IgD-negative memory B cell (primary cell): ENCODE results near the gene ATOSA. TPM values are rescaled to one million over a fixed set of nuclear protein-coding genes. Genes with fewer than 3 reads are reported as not detected.

ENCODE experiments used
- H3K27ac Mint-ChIP-seq, 3 donors: one replicate each; pipeline ENCODE4 v1.8.0; 2020 to 2022; ENCODE audit warnings: mild to moderate bottlenecking in 3 of 3, mixed read lengths in 3 of 3, moderate library complexity in 1 of 3
- H3K27me3 Mint-ChIP-seq: one replicate; pipeline ENCODE4 v1.8.0; 2021; ENCODE audit warnings: mixed read lengths
- H3K36me3 Mint-ChIP-seq: one replicate; pipeline ENCODE4 v1.8.0; 2020; ENCODE audit warnings: mild to moderate bottlenecking, mixed read lengths
- H3K4me1 Mint-ChIP-seq, 3 donors: one replicate each; pipeline ENCODE4 v1.8.0; 2020 to 2022; ENCODE audit warnings: mixed read lengths in 3 of 3, mild to moderate bottlenecking in 1 of 3
- H3K4me3 Mint-ChIP-seq, 4 donors: one replicate each; pipeline ENCODE4 v1.8.0; 2020 to 2022; ENCODE audit warnings: mild to moderate bottlenecking in 4 of 4, mixed read lengths in 4 of 4, moderate library complexity in 3 of 4
- H3K9me3 Mint-ChIP-seq, 3 donors: one replicate each; pipeline ENCODE4 v1.8.0; 2020 to 2021; ENCODE audit warnings: mixed read lengths in 3 of 3, mild to moderate bottlenecking in 1 of 3
- polyA plus RNA-seq: library from polyadenylated mRNA; unstranded; fragments of 300-500 nt; fragmentation: Illumina TruSeq; gene quantifications from one replicate; pipeline ENCODE4 v1.2.3, GENCODE V29; 2021

ATOSA gene, protein sequence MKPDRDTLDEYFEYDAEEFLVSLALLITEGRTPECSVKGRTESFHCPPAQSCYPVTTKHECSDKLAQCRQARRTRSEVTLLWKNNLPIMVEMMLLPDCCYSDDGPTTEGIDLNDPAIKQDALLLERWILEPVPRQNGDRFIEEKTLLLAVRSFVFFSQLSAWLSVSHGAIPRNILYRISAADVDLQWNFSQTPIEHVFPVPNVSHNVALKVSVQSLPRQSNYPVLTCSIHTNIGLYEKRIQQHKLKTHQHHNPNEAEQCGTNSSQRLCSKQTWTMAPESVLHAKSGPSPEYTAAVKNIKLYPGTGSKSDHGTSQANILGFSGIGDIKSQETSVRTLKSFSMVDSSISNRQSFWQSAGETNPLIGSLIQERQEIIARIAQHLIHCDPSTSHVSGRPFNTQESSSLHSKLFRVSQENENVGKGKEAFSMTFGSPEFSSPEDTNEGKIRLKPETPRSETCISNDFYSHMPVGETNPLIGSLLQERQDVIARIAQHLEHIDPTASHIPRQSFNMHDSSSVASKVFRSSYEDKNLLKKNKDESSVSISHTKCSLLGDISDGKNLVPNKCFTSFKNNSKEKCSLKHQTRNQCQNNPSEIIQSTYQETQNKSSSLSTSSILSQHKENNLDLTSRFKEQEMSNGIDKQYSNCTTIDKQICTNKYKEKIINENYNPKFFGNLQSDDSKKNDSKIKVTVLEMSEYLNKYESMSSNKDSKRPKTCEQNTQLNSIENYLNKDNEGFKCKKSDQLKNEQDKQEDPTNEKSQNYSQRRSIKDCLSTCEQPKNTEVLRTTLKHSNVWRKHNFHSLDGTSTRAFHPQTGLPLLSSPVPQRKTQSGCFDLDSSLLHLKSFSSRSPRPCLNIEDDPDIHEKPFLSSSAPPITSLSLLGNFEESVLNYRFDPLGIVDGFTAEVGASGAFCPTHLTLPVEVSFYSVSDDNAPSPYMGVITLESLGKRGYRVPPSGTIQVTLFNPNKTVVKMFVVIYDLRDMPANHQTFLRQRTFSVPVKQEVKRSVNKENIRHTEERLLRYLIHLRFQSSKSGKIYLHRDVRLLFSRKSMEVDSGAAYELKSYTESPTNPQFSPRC
- 29.0 TPM for polyA plus RNA-seq

DNA sequence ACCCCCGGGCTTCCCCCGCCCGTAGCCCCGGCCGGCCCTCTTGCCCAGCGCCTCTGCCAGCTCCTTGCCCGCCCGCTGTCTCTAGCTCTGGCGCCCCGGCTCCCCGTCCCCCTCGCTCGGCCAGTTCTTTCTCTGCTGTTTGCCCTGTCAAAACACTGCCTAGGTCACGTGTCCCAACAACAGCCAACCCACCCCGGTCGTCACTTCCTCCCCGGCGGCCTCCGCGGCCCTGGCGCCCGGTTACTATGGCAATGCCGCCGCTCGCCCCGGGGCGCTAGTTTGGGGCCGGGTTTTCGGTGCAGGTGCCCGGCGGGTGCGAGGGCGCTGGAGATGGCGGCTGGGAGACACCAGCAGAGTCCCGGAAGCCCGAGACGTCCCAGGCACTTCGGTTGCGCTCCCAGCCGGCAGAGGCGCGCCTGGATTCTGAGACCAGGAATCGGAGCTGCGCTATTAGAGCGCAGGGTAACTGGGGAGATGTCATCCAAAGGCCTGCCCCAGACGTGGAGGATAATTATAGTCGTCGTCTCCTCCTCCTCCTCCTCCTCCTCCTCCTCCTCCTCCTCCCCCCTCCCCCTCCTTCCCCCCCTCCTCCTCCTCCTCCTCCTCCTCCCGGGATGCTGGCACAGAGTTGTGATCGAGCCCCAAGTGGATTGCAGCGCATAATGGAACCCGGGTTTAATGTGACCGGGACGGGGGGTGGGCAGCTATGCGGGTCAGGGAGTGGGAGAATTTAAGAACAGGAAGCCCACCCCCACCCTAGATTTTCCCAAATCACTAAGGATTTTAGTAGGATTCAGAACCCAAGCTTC lies at the start of gene ATOSA:
Gene ATOSA, minus strand, starts transcription at position 157 of the 809 bp plus-strand sequence. CDS start 1,367 bp downstream, outside the sequence.
- Mint-ChIP-seq H3K36me3 (peaks cover 2% of the 10 kb centered on the region), H3K27ac (peak within 1 kb of the TSS; percentile 97 to 100 (median 99)), H3K9me3 (peaks cover 0 to 2% (median 0%) of the 10 kb centered on the region in 3 donors), H3K4me3 (peak within 1 kb of the TSS; percentile 95 to 100 (median 100)), H3K4me1 (peaks cover 51 to 58% (median 55%) of the 10 kb centered on the region in 3 donors), H3K27me3 (no peaks in the 10 kb centered on the region)

DNA sequence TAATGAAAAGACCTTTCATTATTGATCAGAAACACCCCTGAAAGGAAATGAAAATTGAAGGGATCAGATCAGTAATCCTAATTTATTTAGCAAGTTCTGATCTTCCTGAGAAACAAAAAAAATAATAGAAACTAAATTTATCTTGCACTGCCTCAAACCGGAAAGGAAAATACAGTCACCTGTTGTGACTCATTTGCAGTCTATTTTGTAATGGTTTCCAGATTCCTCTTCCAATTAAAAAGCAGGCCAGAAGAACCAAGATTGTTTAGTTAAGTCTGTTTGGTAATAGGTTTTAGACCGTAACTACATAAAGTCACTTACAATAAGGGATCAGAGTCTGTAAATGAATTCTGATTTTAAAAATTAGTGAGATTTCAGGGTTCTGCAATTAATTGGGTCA lies 49.7 kb upstream of the ATOSA start:
- Mint-ChIP-seq H3K4me1 (peaks cover 13 to 27% (median 14%) of the 10 kb centered on the region in 3 donors), H3K9me3 (no peaks in the 10 kb centered on the region), H3K4me3 (no peak overlapping the region), H3K27ac (no peak overlapping the region), H3K27me3 (no peaks in the 10 kb centered on the region), H3K36me3 (no peaks in the 10 kb centered on the region)

DNA sequence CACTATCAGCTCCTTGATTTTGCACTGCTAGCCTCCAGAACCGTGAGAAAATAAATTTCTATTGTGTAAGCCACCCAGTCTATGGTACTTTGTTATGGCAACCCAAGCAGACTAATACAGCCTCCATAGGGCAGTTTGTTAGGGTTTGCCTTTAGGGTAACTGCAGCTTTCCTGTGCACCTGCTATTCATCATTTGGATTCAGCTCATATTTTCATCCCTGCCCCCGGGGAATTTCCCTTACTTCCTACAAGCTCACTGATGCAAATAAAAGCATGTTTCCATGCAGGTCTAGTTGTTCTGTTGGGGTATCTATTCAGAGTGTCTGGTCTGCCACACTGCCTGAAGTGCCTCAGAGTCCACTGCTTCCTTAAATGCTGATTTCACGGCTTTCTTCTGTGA lies 48.6 kb upstream of the ATOSA start:
- Mint-ChIP-seq H3K9me3 (no peaks in the 10 kb centered on the region), H3K27ac (no peak overlapping the region)

DNA sequence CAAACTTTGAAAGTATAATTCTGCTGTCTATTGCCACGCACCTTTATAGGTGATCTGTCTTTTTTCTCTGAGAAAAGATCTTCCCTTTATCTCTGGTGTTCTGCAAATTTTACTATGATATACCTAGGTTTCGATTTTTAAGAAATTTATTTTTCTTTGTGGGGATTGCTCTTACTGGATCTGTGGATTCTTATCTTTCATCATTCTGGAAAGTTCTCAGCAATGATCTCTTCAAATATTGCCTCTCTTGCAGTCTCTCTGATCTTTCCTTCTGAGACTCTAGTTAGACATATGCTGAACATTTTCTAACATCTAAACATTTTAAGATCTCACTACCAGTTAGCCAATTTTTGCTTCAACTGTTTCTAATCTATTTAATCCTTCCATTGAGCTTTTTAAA lies 47.0 kb upstream of the ATOSA start:
- H3K27me3 Mint-ChIP-seq = no peaks in the 10 kb centered on the region
- H3K4me1 Mint-ChIP-seq = peaks cover 9 to 20% (median 13%) of the 10 kb centered on the region in 3 donors
- H3K27ac Mint-ChIP-seq = no peak overlapping the region
- no peaks in the 10 kb centered on the region for H3K36me3 Mint-ChIP-seq
- no peak overlapping the region for H3K4me3 Mint-ChIP-seq
- no peaks in the 10 kb centered on the region for H3K9me3 Mint-ChIP-seq

More for the DNA sequence above, 48.6 kb upstream of the ATOSA start:
- Mint-ChIP-seq H3K36me3 (no peaks in the 10 kb centered on the region), H3K4me1 (peaks cover 9 to 23% (median 13%) of the 10 kb centered on the region in 3 donors), H3K4me3 (no peak overlapping the region), H3K27me3 (no peaks in the 10 kb centered on the region)

DNA sequence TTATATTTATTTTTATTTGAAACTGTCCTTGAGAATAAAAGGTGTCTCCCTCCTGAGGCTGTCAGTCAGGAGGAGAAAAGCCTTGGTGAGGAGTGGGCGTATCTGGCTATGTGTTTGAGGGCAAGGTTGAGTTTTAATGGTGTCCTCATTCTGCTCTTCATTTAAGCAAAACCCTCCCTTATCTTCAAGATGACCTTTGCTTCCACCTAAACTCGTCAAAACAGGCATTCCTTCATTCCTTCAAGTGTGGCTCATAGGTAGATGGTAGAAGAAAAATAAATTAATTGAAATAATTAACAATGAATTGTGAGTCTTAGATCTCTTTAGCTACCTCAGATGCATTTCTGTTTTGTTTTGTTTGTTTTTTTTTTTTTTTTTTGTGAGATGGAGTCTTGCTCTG lies 39.4 kb upstream of the ATOSA start:
- Mint-ChIP-seq H3K27me3 (no peaks in the 10 kb centered on the region), H3K36me3 (no peaks in the 10 kb centered on the region), H3K4me1 (peaks cover 0 to 9% (median 0%) of the 10 kb centered on the region in 3 donors), H3K4me3 (no peak overlapping the region), H3K9me3 (no peaks in the 10 kb centered on the region), H3K27ac (no peak overlapping the region)

DNA sequence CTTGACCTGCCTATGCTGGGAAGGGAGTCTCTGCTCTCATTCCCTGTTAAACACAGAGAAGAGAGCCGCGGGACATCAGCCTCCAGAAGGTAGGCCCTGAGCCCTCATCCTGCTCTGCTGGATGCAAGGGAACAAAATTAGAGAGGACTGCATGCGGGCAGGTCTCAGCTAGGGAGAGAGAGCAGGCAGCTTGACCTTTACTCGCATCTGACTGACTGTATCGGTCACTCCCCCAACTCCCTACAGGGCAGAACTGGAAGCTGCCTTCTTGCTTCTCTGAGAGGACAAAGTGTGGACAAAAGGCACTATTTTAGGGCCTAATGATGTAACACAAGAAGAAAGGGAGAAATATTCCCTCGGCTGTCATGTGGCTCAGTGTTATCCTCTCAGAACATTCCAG lies 38.7 kb upstream of the ATOSA start:
- no peaks in the 10 kb centered on the region for H3K27me3 Mint-ChIP-seq
- peaks cover 0 to 9% (median 0%) of the 10 kb centered on the region in 3 donors for H3K4me1 Mint-ChIP-seq
- no peaks in the 10 kb centered on the region for H3K36me3 Mint-ChIP-seq
- H3K9me3 Mint-ChIP-seq = no peaks in the 10 kb centered on the region
- H3K4me3 Mint-ChIP-seq = no peak overlapping the region
- H3K27ac Mint-ChIP-seq = peak overlapping the region in 1 of 3 donors; percentile 91

DNA sequence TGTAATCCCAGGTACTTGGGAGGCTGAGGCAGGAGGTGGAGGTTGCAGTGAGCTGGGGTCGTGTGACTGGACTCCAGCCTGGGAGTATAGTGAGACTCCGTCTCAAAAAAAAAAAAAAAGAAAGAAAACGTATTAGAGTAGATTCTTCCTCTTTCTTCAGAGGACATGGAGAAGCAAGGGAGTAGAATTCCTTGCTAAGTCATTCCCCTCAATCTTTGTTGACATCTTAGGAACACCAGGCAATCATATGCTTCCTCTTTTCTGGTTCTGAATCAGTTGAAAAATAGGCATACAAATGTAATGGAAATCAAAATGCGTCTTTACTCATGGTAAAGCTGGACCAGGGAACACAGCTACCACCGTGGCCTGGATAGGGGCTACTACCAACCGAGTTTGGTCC lies 38.3 kb upstream of the ATOSA start:
- H3K36me3 Mint-ChIP-seq = peaks cover 1% of the 10 kb centered on the region
- H3K27ac Mint-ChIP-seq = peak overlapping the region in 1 of 3 donors; percentile 91
- no peak overlapping the region for H3K4me3 Mint-ChIP-seq
- peaks cover 0 to 9% (median 0%) of the 10 kb centered on the region in 3 donors for H3K4me1 Mint-ChIP-seq
- no peaks in the 10 kb centered on the region for H3K27me3 Mint-ChIP-seq
- no peaks in the 10 kb centered on the region for H3K9me3 Mint-ChIP-seq

DNA sequence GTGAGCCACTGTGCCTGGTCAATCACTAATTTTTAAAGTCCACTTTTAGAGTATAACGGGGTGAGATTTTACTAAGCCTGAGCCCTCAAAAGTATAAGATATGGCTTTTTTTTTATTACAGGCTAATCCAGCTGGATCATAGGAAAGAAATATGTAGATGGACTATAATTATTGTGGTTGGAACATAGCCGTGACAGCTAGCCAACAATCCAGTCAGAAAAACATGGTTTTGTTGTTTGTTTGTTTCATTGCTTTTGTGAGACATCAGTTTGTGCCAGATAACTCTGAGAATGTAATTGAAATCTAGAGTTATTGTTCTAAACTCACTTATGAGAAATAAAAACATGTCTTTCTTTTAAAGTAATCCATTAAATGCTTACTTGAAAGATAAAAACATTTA lies 37.3 kb upstream of the ATOSA start:
- H3K9me3 Mint-ChIP-seq = no peaks in the 10 kb centered on the region

DNA sequence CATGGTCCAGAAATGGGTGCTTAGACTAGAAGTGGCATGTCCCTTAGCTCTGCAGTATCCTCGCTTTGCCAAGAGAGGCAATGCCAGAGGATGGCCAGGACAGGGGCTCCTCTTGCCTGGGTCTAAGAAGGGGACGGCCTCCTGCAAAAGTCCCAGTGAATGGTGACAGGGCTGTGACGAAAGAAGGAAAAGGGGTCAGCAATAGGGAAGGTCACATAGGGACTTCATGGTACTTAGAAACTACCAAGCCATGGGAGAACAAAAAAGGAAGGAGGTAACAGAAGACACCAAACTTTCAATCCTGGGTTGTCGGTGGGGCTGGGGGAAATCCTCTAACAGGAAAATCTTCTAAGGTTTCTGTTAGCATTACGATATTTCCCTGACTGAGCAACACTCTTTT lies 36.2 kb upstream of the ATOSA start:
- H3K4me1 Mint-ChIP-seq = peaks cover 4 to 13% (median 5%) of the 10 kb centered on the region in 3 donors
- H3K4me3 Mint-ChIP-seq = no peak overlapping the region
- no peak overlapping the region for H3K27ac Mint-ChIP-seq
- H3K9me3 Mint-ChIP-seq = no peaks in the 10 kb centered on the region
- no peaks in the 10 kb centered on the region for H3K27me3 Mint-ChIP-seq
- H3K36me3 Mint-ChIP-seq = peaks cover 1% of the 10 kb centered on the region

More for the DNA sequence above, 37.3 kb upstream of the ATOSA start:
- Mint-ChIP-seq H3K27me3 (no peaks in the 10 kb centered on the region), H3K4me3 (no peak overlapping the region), H3K27ac (no peak overlapping the region), H3K4me1 (peaks cover 0 to 9% (median 0%) of the 10 kb centered on the region in 3 donors), H3K36me3 (peaks cover 1% of the 10 kb centered on the region)

DNA sequence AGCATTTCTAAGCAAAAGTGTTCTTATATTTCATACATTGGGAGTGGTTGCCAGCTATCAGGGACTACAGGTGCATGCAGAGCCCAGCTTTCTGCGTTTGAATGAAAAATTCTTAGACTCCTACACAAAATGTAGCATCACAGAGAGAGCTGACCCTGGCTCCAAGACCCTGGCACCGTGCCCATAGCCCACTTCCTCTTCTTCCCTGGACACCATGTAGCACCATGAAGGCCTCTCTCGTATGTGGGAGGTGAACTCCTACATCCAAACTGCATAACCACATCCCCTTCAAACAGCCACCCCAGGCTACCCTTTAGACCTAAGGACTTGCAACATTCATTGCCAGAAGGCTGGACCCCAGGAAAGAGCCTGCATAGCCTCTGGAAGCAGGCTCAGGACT lies 35.8 kb upstream of the ATOSA start:
- peaks cover 9 to 17% (median 9%) of the 10 kb centered on the region in 3 donors for H3K4me1 Mint-ChIP-seq
- H3K27me3 Mint-ChIP-seq = no peaks in the 10 kb centered on the region
- no peak overlapping the region for H3K27ac Mint-ChIP-seq
- no peak overlapping the region for H3K4me3 Mint-ChIP-seq
- H3K36me3 Mint-ChIP-seq = peaks cover 1% of the 10 kb centered on the region
- H3K9me3 Mint-ChIP-seq = no peaks in the 10 kb centered on the region

DNA sequence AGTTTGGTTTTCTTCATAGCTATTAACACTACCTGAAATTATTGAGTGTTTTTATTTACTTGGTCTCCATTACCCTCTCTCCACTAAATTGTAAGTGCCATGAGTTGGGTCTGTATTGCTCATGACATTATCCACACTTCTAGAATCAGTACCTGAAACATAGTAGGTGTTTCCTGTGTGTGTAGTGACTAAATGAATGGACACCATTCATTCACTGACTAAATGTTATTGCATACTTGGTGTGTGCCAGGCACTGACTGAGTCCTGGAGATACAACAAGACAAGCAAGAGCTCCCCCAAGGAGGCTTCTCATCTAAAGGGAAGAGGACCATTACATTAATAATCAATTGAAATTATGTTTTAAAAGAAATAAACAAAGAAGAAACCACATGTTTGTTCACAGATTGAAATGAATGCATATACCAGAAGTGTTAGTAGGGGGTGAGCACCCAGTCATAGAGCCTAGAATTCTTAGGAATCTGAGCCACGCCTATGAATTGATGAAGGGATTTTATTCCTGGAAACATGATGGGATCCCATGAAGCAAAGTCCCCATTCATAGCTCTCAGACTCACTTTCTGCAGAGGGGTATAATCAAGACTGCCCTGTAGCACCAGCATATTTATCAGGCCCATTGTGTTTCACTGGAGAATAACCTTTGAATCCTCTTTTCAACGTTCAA lies 31.7 kb upstream of the ATOSA start:
- Mint-ChIP-seq H3K27ac (peak overlapping the region; percentile 43 to 96 (median 85)), H3K4me3 (peak overlapping the region in 2 of 4 donors; percentile 75 to 83), H3K27me3 (no peaks in the 10 kb centered on the region)

DNA sequence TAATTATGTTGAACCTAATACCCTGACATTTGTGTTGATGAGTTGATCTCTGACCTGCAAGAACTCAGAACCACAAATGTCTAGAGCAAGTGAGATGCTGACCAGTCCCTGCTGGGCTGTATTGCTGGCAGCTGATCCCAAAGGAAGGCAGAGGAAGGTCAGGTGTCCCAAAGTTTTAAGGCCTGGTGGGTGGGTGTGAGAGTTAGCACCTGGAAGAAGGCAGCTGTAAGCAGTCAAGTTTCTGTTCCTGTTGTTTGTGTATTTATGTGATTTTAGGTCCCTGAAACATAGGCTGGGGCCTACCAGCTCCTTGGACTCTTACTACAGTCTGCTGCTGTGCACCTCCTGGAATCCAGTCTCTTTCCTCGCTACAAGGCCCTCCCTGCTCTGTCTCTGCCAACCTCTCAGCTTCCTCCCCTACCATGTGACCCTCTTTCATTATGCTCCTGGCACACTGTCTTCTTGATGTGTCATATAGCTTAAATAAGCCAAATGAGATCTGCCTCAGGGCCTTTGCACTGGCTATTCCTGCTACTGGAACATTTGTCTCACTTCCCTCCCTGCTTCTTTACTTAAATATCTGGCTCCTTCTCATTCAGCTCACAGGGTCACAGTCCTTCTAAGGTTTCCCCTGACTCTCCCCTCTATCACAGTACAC lies 31.0 kb upstream of the ATOSA start:
- H3K9me3 Mint-ChIP-seq = no peaks in the 10 kb centered on the region
- H3K4me1 Mint-ChIP-seq = peaks cover 35 to 49% (median 47%) of the 10 kb centered on the region in 3 donors
- H3K4me3 Mint-ChIP-seq = peak overlapping the region; percentile 83 to 99 (median 96)
- no peaks in the 10 kb centered on the region for H3K27me3 Mint-ChIP-seq
- H3K27ac Mint-ChIP-seq = peak overlapping the region; percentile 43 to 96 (median 85)
- H3K36me3 Mint-ChIP-seq = peaks cover 3% of the 10 kb centered on the region

More for the DNA sequence above, 31.7 kb upstream of the ATOSA start:
- no peaks in the 10 kb centered on the region for H3K9me3 Mint-ChIP-seq
- H3K4me1 Mint-ChIP-seq = peaks cover 32 to 49% (median 47%) of the 10 kb centered on the region in 3 donors
- peaks cover 3% of the 10 kb centered on the region for H3K36me3 Mint-ChIP-seq
